GM12875 (cell line): Measurements from ENCODE around the gene ANXA3.

Source experiments
- H3K4me3 ChIP-seq: one replicate; pipeline ENCODE4 v1.5.1; 2011; ENCODE audit warnings: low read depth, low read length, control low read depth
- TF ChIP-seq, protein P1 (sequence below): IDR thresholded peaks from 2 replicates; pipeline ENCODE4 v1.5.1; 2011; ENCODE audit warnings: low read depth, mild to moderate bottlenecking, control low read depth, inconsistent platforms, low read length, moderate library complexity, borderline replicate concordance; ENCODE audit not compliant: insufficient read depth

The ANXA3 gene

DNA sequence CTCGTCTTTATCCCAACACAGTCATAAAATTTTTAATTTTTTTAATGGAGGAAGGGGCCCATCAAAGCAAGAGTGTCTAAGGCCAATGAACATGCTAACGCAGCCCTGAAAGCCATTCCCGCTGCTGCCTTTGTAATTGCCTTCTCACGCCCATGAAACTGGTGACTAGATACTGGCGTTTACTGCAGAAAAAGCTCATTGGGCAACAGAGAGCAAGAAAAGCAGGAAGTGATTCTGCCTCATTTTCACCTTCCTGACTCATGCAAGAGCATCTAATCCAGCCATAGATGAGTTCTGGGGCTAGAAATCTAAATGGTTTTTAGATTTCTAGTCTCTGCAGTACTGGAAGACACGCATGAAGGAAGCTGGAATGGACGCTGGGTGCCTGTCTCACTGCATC, 72.5 kb downstream of the ANXA3 start:
- TF ChIP-seq, protein P1, sequence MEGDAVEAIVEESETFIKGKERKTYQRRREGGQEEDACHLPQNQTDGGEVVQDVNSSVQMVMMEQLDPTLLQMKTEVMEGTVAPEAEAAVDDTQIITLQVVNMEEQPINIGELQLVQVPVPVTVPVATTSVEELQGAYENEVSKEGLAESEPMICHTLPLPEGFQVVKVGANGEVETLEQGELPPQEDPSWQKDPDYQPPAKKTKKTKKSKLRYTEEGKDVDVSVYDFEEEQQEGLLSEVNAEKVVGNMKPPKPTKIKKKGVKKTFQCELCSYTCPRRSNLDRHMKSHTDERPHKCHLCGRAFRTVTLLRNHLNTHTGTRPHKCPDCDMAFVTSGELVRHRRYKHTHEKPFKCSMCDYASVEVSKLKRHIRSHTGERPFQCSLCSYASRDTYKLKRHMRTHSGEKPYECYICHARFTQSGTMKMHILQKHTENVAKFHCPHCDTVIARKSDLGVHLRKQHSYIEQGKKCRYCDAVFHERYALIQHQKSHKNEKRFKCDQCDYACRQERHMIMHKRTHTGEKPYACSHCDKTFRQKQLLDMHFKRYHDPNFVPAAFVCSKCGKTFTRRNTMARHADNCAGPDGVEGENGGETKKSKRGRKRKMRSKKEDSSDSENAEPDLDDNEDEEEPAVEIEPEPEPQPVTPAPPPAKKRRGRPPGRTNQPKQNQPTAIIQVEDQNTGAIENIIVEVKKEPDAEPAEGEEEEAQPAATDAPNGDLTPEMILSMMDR, result no peak
- no peak overlapping the region for H3K4me3 ChIP-seq

DNA sequence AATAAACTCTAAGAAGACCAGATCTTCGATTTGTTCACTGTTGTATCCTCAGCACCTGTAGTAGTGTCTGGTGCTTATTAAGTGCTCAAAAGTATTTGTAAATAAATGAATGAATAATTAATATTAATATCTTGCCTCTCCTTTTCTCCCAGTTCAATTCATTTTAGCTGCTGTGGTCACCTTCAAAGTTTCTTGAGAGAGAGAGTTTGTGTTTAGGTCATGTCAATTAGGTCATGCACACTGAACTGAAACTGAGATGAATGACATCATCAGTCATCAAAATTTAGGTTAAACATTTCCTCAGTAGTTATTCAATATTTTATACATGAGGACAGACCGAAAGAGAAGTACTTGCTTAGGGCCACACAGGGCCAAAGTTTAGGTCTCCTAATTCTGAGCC, 73.5 kb downstream of the ANXA3 start:
- no peak overlapping the region for H3K4me3 ChIP-seq
- TF ChIP-seq, protein P1, result no peak

GRCh38 chr4:78627046-78627965, 75.7 kb downstream of the ANXA3 start:
- H3K4me3 ChIP-seq, result no peak overlapping the region
- TF ChIP-seq, protein P1, result no peak

DNA sequence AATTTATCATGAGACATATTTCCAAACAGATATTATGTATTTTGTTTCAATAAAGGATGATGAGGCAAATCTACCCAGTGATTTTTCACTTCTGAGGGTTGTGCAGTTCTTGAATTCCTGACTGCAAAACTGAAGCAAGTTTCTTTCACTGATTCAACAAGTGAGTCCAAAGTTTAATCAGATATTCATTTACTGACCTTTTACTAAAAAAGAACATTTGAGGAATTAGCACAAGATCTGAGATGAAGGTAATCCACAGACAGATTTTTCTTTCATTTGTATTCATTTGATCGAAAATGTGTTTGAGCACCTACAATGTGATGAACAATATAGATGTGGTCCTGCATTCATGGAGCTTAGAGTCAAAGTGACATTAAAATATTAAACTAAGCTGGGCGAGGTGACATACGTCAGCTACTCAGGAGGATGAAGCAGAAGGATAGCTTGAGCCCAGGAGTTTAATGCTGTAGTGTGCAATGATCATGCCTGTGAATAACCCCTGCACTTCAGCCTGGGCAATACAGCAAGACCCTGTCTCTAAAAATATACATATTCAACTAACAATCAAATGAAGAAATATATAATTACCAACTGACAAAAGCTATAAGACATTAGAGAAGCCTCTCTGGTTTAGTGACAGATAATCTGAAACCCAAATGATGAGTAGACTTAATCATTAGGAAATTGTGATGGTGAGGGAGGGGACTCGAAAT, 76.6 kb downstream of the ANXA3 start:
- no peak overlapping the region for H3K4me3 ChIP-seq
- TF ChIP-seq, protein P1, result no peak

DNA sequence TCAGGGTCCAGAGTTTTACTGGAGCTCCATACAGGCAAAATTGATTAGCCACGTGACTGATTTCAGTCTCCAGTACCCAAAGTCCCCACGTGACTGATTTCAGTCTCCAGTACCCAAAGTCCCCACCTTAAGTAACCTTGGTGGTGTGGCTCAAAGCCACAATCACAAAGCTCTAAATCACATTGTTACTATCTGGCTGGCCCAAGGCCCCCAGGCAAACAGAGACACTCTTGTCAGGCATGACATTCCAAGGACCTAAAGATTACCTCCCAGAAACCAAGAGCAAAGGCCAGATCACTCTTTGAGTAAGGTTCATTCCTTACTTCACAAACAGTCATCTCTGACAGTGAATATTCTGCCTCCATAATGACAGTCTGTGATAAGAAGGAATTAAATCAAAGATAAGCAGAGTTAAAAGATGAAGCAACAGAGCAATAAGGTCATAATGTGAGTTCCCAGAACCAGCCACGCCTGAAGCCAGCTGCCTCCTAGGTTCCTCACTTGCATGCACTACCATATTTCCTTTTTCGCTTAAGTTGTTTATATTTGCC, 78.5 kb downstream of the ANXA3 start:
- TF ChIP-seq, protein P1, result no peak
- no peak overlapping the region for H3K4me3 ChIP-seq

DNA sequence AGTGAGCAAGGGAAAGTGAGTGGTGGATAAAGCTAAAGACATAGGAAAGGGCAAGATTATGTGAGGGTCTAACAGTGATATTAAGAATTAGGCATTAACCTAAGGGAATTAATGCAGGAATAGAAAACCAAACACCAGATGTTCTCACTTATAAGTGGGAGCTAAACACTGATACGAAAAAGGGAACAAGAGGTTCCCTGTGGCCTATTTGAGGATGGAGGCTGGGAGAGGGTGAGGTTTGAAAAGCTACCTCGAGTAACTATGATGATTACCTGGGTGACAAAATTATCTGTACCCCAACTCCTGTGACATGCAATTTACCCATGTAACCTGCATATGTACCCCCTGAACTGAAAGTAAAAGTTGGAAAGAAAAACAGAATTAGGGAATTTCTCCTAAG, 79.0 kb downstream of the ANXA3 start:
- no peak overlapping the region for H3K4me3 ChIP-seq
- TF ChIP-seq, protein P1, result no peak
